Bronchial epithelial cell (primary cell): ENCODE results near the gene CHD6. TPM values are rescaled to one million over a fixed set of nuclear protein-coding genes. Genes with fewer than 3 reads are reported as not detected.

ENCODE experiments used
- DNase-seq: peaks from one replicate; pipeline ENCODE4 v3.0.0-alpha.2; 2010; ENCODE audit warnings: low read depth
- FAIRE-seq: peaks from 2 replicates; lab custom pipeline; 2011; peaks lifted over from hg19 to GRCh38; lab: Jason Lieb, UNC
- H3K27me3 ChIP-seq: 2 replicates; pipeline ENCODE4 v1.5.1; 2011; ENCODE audit warnings: low read length; ENCODE audit not compliant: control insufficient read depth, insufficient read depth
- H3K36me3 ChIP-seq: 2 replicates; pipeline ENCODE4 v1.5.1; 2011; ENCODE audit warnings: low read length; ENCODE audit not compliant: control insufficient read depth, insufficient read depth
- H3K4me3 ChIP-seq: 2 replicates; pipeline ENCODE4 v1.5.1; 2011; ENCODE audit warnings: mild to moderate bottlenecking, low read depth, low read length, control low read depth
- CTCF ChIP-seq: IDR thresholded peaks from 2 replicates; pipeline ENCODE4 v1.5.1; 2011; ENCODE audit warnings: mild to moderate bottlenecking, moderate library complexity, low read length, control low read depth, inconsistent platforms; ENCODE audit not compliant: insufficient read depth, severe bottlenecking
- total RNA-seq: library from RNA; depleted of rRNA; stranded (reverse); fragments of >200 nt; gene quantifications from 2 replicates; pipeline ENCODE4 v1.2.1, GENCODE V29; 2014

The CHD6 gene
- total RNA-seq, 1 donor from 2014 or later = 10.8 TPM

- Histone ChIP-seq H3K27me3 (no peaks in the 10 kb centered on the region), H3K36me3 (no peaks in the 10 kb centered on the region), H3K4me3 (no peak overlapping the region)
- no peak for DNase-seq
- no peak for TF ChIP-seq CTCF
- no peak for FAIRE-seq
These were observed 9.6 kb upstream of the CHD6 start for GRCh38 chr20:41627611-41628244.

GRCh38 chr20:41627001-41627495 lies 8.9 kb upstream of the CHD6 start:
- H3K4me3 ChIP-seq = no peak overlapping the region
- DNase-seq (no peak), FAIRE-seq (no peak)
- no peaks in the 10 kb centered on the region for H3K27me3 ChIP-seq
- no peaks in the 10 kb centered on the region for H3K36me3 ChIP-seq
- no peak for TF ChIP-seq CTCF

GRCh38 chr20:41623625-41624375 lies 5.6 kb upstream of the CHD6 start:
- FAIRE-seq = no peak
- no peak for DNase-seq
- Histone ChIP-seq H3K36me3 (no peaks in the 10 kb centered on the region), H3K27me3 (no peaks in the 10 kb centered on the region), H3K4me3 (no peak overlapping the region)
- no peak for TF ChIP-seq CTCF

- TF ChIP-seq CTCF = no peak
- H3K27me3 ChIP-seq = no peaks in the 10 kb centered on the region
- H3K36me3 ChIP-seq = no peaks in the 10 kb centered on the region
- no peak for FAIRE-seq
- H3K4me3 ChIP-seq = no peak overlapping the region
- DNase-seq = no peak
These were observed 4.4 kb upstream of the CHD6 start for GRCh38 chr20:41622584-41622983.

GRCh38 chr20:41621971-41622370 lies 3.8 kb upstream of the CHD6 start:
- Histone ChIP-seq H3K27me3 (no peaks in the 10 kb centered on the region), H3K4me3 (no peak overlapping the region), H3K36me3 (no peaks in the 10 kb centered on the region)
- FAIRE-seq = no peak
- TF ChIP-seq CTCF = no peak
- no peak for DNase-seq

- no peaks in the 10 kb centered on the region for H3K27me3 ChIP-seq
- DNase-seq (no peak), FAIRE-seq (no peak)
- no peak for TF ChIP-seq CTCF
- no peak overlapping the region for H3K4me3 ChIP-seq
- H3K36me3 ChIP-seq = no peaks in the 10 kb centered on the region
These were observed 3.2 kb upstream of the CHD6 start for GRCh38 chr20:41621421-41621820.
